ENCODE measurements around the gene PANK4.
"Not testable (repeated sequence)": the region's sequence is repeated elsewhere in the genome, so short reads cannot be mapped to it uniquely, and the experiment has no call there.

Gene PANK4

GRCh38 chr1:2525920-2526823, at the start of gene PANK4:
Gene PANK4 (minus strand): TSS chr1:2526596. CDS start chr1:2526587, 9 bp downstream.
- DNase-seq = peak; percentile 89

- no peak for DNase-seq
Measured at GRCh38 chr1:2574350-2574749, 48.0 kb upstream of the PANK4 start.

GRCh38 chr1:2573250-2573920, 47.0 kb upstream of the PANK4 start:
- no peak for DNase-seq

- DNase-seq = no peak
Measured at GRCh38 chr1:2571348-2571747, 45.0 kb upstream of the PANK4 start.

GRCh38 chr1:2570332-2570731, 43.9 kb upstream of the PANK4 start:
- DNase-seq = no peak

- DNase-seq = not testable (repeated sequence)
Measured at GRCh38 chr1:2569703-2570102, 43.3 kb upstream of the PANK4 start.

- no peak for DNase-seq
Measured at GRCh38 chr1:2569060-2569459, 42.7 kb upstream of the PANK4 start.

GRCh38 chr1:2568187-2568816, 41.9 kb upstream of the PANK4 start:
- not testable (repeated sequence) for DNase-seq

- no peak for DNase-seq
Measured at GRCh38 chr1:2567083-2567679, 40.8 kb upstream of the PANK4 start.

- no peak for DNase-seq
Measured at GRCh38 chr1:2566101-2567045, 40.0 kb upstream of the PANK4 start.

- DNase-seq = no peak
Measured at GRCh38 chr1:2564815-2565374, 38.5 kb upstream of the PANK4 start.

- DNase-seq = no peak
Measured at GRCh38 chr1:2564006-2564814, 37.8 kb upstream of the PANK4 start.

- DNase-seq = no peak
Measured at GRCh38 chr1:2563205-2563604, 36.8 kb upstream of the PANK4 start.

GRCh38 chr1:2561898-2562895, 35.8 kb upstream of the PANK4 start:
- DNase-seq = no peak

- DNase-seq = no peak
Measured at GRCh38 chr1:2561446-2561845, 35.0 kb upstream of the PANK4 start.

- DNase-seq = no peak
Measured at GRCh38 chr1:2560299-2561073, 34.1 kb upstream of the PANK4 start.

GRCh38 chr1:2559509-2560298, 33.3 kb upstream of the PANK4 start:
- DNase-seq = no peak

- no peak for DNase-seq
Measured at GRCh38 chr1:2558861-2559260, 32.5 kb upstream of the PANK4 start.
